Femur (tissue), 1 donor: ENCODE data around the gene SYNGAP1.
A peak's percentile ranks its signal among the peaks of the same experiment; 100 is the strongest.
"Not testable (repeated sequence)": the region's sequence is repeated elsewhere in the genome, so short reads cannot be mapped to it uniquely, and the experiment has no call there.

Experiments
- DNase-seq: peaks from one replicate; pipeline ENCODE4 v3.0.0-alpha.2; 2017

The SYNGAP1 gene

GRCh38 chr6:33440649-33441309, 20.9 kb downstream of the SYNGAP1 start:
- DNase-seq: no peak

- DNase-seq: no peak
Measured at GRCh38 chr6:33441457-33441856, 21.6 kb downstream of the SYNGAP1 start.

- no peak for DNase-seq
Measured at GRCh38 chr6:33442283-33442682, 22.4 kb downstream of the SYNGAP1 start.

- DNase-seq: peak; percentile 16
Measured at GRCh38 chr6:33443025-33443424, 23.2 kb downstream of the SYNGAP1 start.

GRCh38 chr6:33443619-33444504, 24.0 kb downstream of the SYNGAP1 start:
- peak; percentile 16 for DNase-seq

- DNase-seq: no peak
Measured at GRCh38 chr6:33445119-33445603, 25.3 kb downstream of the SYNGAP1 start.

GRCh38 chr6:33446356-33446755, 26.5 kb downstream of the SYNGAP1 start:
- no peak for DNase-seq

- no peak for DNase-seq
Measured at GRCh38 chr6:33450434-33450833, 30.6 kb downstream of the SYNGAP1 start.

- peak; percentile 13 for DNase-seq
Measured at GRCh38 chr6:33451606-33452005, 31.7 kb downstream of the SYNGAP1 start.

GRCh38 chr6:33452496-33452895, 32.6 kb downstream of the SYNGAP1 start:
- peak; percentile 20 for DNase-seq

- peak; percentile 13 for DNase-seq
Measured at GRCh38 chr6:33453393-33454008, 33.6 kb downstream of the SYNGAP1 start.

GRCh38 chr6:33454009-33454946, 34.4 kb downstream of the SYNGAP1 start, which contains the start of gene ZBTB9:
Gene ZBTB9, plus strand, starts transcription at chr6:33454576. Its CDS starts 525 bp downstream, at chr6:33455101.
- DNase-seq: peak; percentile 98

GRCh38 chr6:33455051-33455450, 35.2 kb downstream of the SYNGAP1 start:
- DNase-seq: peak; percentile 15

- DNase-seq: peak; percentile 16
Measured at GRCh38 chr6:33456156-33456555, 36.3 kb downstream of the SYNGAP1 start.

GRCh38 chr6:33458676-33459075, 38.8 kb downstream of the SYNGAP1 start:
- no peak for DNase-seq

- no peak for DNase-seq
Measured at GRCh38 chr6:33459226-33459625, 39.4 kb downstream of the SYNGAP1 start.

- DNase-seq: no peak
Measured at GRCh38 chr6:33466075-33466735, 46.3 kb downstream of the SYNGAP1 start.

- no peak for DNase-seq
Measured at GRCh38 chr6:33467091-33467490, 47.2 kb downstream of the SYNGAP1 start.

GRCh38 chr6:33469661-33470060, 49.8 kb downstream of the SYNGAP1 start:
- DNase-seq: no peak

- no peak for DNase-seq
Measured at GRCh38 chr6:33477864-33478263, 58.0 kb downstream of the SYNGAP1 start.

- no peak for DNase-seq
Measured at GRCh38 chr6:33481192-33481591, 61.3 kb downstream of the SYNGAP1 start.

GRCh38 chr6:33482620-33483019, 62.8 kb downstream of the SYNGAP1 start:
- not testable (repeated sequence) for DNase-seq
